K562 (cell line): ENCODE results near the gene SLC5A5.

Experiments used
- GABPB1 ChIP-seq: sonication (generic); formaldehyde crosslinking; IDR thresholded peaks from 2 replicates; pipeline ENCODE4 v1.8.0; 2022; ENCODE audit warnings: mild to moderate bottlenecking, missing genetic modification reagents
- TBL1XR1 ChIP-seq, 2 experiments: IDR thresholded peaks; 2 replicates each; pipeline ENCODE4 v1.6.1; 2012; ENCODE audit warnings: improper control_type of control experiment in 2 of 2, low read length in 2 of 2, mild to moderate bottlenecking in 1 of 2
- TGIF2 ChIP-seq: sonication (generic); formaldehyde crosslinking; IDR thresholded peaks from 2 replicates; pipeline ENCODE4 v1.8.1; 2022; ENCODE audit warnings: mild to moderate bottlenecking, missing genetic modification reagents, moderate library complexity
- USF2 ChIP-seq: sonication (generic); formaldehyde crosslinking; IDR thresholded peaks from 2 replicates; pipeline ENCODE4 v1.5.0; 2020; ENCODE audit warnings: missing genetic modification reagents
- TF ChIP-seq, protein P1 (sequence below): sonication (generic); formaldehyde crosslinking; IDR thresholded peaks from 2 replicates; pipeline ENCODE4 v1.8.1; 2023; ENCODE audit warnings: mild to moderate bottlenecking, missing genetic modification reagents, moderate library complexity

DNA sequence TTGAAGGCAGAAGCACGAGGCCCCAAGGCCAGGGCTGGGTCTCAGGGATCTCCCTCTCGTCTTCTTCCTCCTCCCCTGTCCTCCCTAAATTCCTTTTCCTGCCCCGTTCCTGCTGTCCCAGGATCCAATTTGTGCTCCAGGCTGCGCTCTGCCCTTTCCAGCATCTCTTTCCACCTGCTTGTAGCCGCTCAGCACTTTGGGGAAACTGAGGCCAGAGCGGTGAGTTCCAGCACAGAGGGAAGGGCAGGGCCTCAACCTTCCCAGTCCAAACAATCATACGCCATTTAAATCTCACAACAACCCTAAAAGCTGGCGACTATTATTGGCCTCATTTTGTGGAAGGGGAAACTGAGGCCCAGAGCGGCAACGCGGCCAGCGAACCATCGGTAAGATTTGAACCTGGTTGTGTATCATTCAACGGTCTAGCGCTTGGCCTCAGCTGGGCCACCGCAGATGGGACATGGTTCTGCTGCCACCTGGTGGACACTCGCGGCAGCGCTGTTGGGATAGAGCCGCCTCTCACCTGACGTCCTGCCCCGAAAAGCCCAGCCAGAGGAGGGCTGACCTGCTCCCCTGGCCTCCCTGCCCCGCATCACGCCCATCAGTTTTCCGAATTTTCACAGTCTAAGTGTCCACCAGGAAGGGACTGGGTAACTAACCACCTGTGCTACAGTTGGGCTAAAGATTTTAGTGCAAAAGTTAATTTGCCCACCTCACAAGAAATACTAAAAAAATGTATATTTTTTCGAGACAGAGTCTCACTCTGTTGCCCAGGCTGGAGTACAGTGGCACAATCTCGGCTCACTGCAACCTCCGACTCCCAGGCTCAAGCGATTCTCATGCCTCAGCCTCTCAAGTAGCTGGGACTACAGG is 16.2 kb upstream of the SLC5A5 start:
- TF ChIP-seq, protein P1, sequence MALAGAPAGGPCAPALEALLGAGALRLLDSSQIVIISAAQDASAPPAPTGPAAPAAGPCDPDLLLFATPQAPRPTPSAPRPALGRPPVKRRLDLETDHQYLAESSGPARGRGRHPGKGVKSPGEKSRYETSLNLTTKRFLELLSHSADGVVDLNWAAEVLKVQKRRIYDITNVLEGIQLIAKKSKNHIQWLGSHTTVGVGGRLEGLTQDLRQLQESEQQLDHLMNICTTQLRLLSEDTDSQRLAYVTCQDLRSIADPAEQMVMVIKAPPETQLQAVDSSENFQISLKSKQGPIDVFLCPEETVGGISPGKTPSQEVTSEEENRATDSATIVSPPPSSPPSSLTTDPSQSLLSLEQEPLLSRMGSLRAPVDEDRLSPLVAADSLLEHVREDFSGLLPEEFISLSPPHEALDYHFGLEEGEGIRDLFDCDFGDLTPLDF (CRISPR knock-in tag) = no peak
- no peak for TF ChIP-seq USF2 (CRISPR knock-in tag)
- TF ChIP-seq GABPB1 (CRISPR knock-in tag) = no peak
- TF ChIP-seq TBL1XR1 (IDR thresholded peaks at IDR 0.05; ENCODE audit: low read length in 2 of 2) = no peak
- TF ChIP-seq TGIF2 (CRISPR knock-in tag) = no peak
